CD4-positive, CD25-positive, alpha-beta regulatory T cell (primary cell): ENCODE results near the gene IGFBP2. TPM values are rescaled to one million over a fixed set of nuclear protein-coding genes. Genes with fewer than 3 reads are reported as not detected.
A peak's percentile ranks its signal among the peaks of the same experiment; 100 is the strongest.

Experiments
- ATAC-seq, 2 donors: fragments of 150-1000 bp; cut with Tn5 transposase; one replicate each; pipeline ENCODE4 v1.10.0; 2021; ENCODE audit warnings: low read depth in 2 of 2, moderate number of reproducible peaks in 2 of 2, moderate library complexity in 1 of 2
- DNase-seq, 3 donors: peaks; one replicate each; pipeline versions ENCODE4 v3.0.0 to v3.0.0-alpha.2; 2012 to 2022; ENCODE audit warnings: mixed read lengths in 1 of 3
- H3K27ac ChIP-seq: one replicate; pipeline ENCODE4 v1.7.0; 2013; ENCODE audit warnings: mild to moderate bottlenecking, low read length; ENCODE audit not compliant: insufficient read depth, poor library complexity, severe bottlenecking
- H3K27me3 ChIP-seq: one replicate; pipeline ENCODE4 v1.7.0; 2013; ENCODE audit warnings: low read length; ENCODE audit not compliant: control insufficient read depth, insufficient read depth
- H3K36me3 ChIP-seq: one replicate; pipeline ENCODE4 v1.7.0; 2013; ENCODE audit warnings: mild to moderate bottlenecking, low read length, moderate library complexity; ENCODE audit not compliant: control insufficient read depth, insufficient read depth
- H3K4me1 ChIP-seq: 2 replicates; pipeline ENCODE4 v1.7.0; 2013; ENCODE audit warnings: mild to moderate bottlenecking, low read length; ENCODE audit not compliant: insufficient read depth, control insufficient read depth, poor library complexity, severe bottlenecking
- H3K4me3 ChIP-seq: one replicate; pipeline ENCODE4 v1.7.0; 2013; ENCODE audit warnings: low read depth, mild to moderate bottlenecking, low read length, moderate library complexity
- H3K9me3 ChIP-seq, 2 experiments: 1 replicate in 1 of 2; 2 replicates in 1 of 2; pipeline ENCODE4 v1.7.0; 2013; ENCODE audit warnings: low read length in 2 of 2, mild to moderate bottlenecking in 1 of 2, moderate library complexity in 1 of 2; ENCODE audit not compliant: control insufficient read depth in 2 of 2
- H3K27ac Mint-ChIP-seq, 3 donors: one replicate each; pipeline ENCODE4 v1.8.0; 2020 to 2022; ENCODE audit warnings: mild to moderate bottlenecking in 3 of 3, mixed read lengths in 3 of 3, moderate library complexity in 2 of 3
- H3K27me3 Mint-ChIP-seq: one replicate; pipeline ENCODE4 v1.8.0; 2022; ENCODE audit warnings: mild to moderate bottlenecking, mixed read lengths
- H3K36me3 Mint-ChIP-seq: one replicate; pipeline ENCODE4 v1.8.0; 2020; ENCODE audit warnings: mixed read lengths
- H3K4me1 Mint-ChIP-seq, 4 donors: one replicate each; pipeline ENCODE4 v1.8.0; 2020 to 2022; ENCODE audit warnings: mixed read lengths in 4 of 4, mild to moderate bottlenecking in 1 of 4
- H3K4me3 Mint-ChIP-seq, 4 donors: one replicate each; pipeline ENCODE4 v1.8.0; 2020 to 2022; ENCODE audit warnings: mild to moderate bottlenecking in 4 of 4, mixed read lengths in 4 of 4, moderate library complexity in 3 of 4
- H3K9me3 Mint-ChIP-seq, 7 donors: one replicate each; pipeline ENCODE4 v1.8.0; 2020 to 2022; ENCODE audit warnings: mixed read lengths in 7 of 7, mild to moderate bottlenecking in 3 of 7, moderate library complexity in 2 of 7
- polyA plus RNA-seq, 4 donors: library from polyadenylated mRNA; unstranded; fragments of 300-500 nt; fragmentation: Illumina TruSeq; gene quantifications; one replicate each; pipeline ENCODE4 v1.2.3, GENCODE V29; 2021
- total RNA-seq: library from RNA; stranded (reverse); gene quantifications from one replicate; pipeline ENCODE4 v1.2.3, GENCODE V29; 2022

The IGFBP2 gene
- total and polyA plus RNA-seq, 5 donors from 2014 or later, result not detected

- H3K4me3 Mint-ChIP-seq, result no peak overlapping the region
- no peaks in the 10 kb centered on the region for H3K9me3 ChIP-seq
- H3K27me3 Mint-ChIP-seq, result peaks cover 21% of the 10 kb centered on the region
- peak overlapping the region in 1 of 3 donors; percentile 61 for H3K27ac Mint-ChIP-seq
- H3K4me3 ChIP-seq, result no peak overlapping the region
- H3K9me3 Mint-ChIP-seq, result peaks cover 0 to 2% (median 0%) of the 10 kb centered on the region in 7 donors
- H3K27me3 ChIP-seq, result peaks cover 3% of the 10 kb centered on the region
- no peak overlapping the region for H3K27ac ChIP-seq
- H3K36me3 ChIP-seq, result no peaks in the 10 kb centered on the region
- ATAC-seq (no peak), DNase-seq (no peak)
- peaks cover 0 to 9% (median 3%) of the 10 kb centered on the region in 4 donors for H3K4me1 Mint-ChIP-seq
- H3K4me1 ChIP-seq, result peaks cover 6% of the 10 kb centered on the region
- no peaks in the 10 kb centered on the region for H3K36me3 Mint-ChIP-seq
These were observed 29.4 kb upstream of the IGFBP2 start for GRCh38 chr2:216603884-216604245.

DNA sequence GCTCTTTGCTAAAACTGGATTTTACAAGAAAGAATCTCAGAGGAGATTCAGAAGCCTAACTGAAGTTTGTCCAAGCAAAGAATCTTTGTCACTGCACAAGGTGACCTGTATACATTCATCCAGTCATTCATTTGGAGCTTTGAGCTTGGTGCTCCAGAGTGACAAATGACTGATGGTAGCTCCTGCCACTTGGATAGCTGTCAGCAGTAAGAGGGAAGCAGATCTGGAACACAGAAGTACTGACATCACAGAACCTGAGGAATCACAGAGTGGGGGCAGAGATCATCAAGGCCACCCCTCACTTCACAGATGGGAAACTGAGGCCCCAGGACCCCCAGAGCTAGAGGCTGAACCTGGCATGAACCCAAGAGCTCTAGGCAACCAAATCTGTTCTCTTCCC is 28.8 kb upstream of the IGFBP2 start:
- Histone ChIP-seq H3K4me1 (peaks cover 6% of the 10 kb centered on the region), H3K36me3 (no peaks in the 10 kb centered on the region), H3K9me3 (no peaks in the 10 kb centered on the region), H3K27ac (no peak overlapping the region), H3K27me3 (peaks cover 3% of the 10 kb centered on the region), H3K4me3 (no peak overlapping the region)
- peaks cover 0 to 2% (median 0%) of the 10 kb centered on the region in 7 donors for H3K9me3 Mint-ChIP-seq
- H3K4me1 Mint-ChIP-seq, result peaks cover 0 to 9% (median 3%) of the 10 kb centered on the region in 4 donors
- DNase-seq (no peak), ATAC-seq (no peak)
- peaks cover 15% of the 10 kb centered on the region for H3K27me3 Mint-ChIP-seq
- no peak overlapping the region for H3K4me3 Mint-ChIP-seq
- no peaks in the 10 kb centered on the region for H3K36me3 Mint-ChIP-seq
- no peak overlapping the region for H3K27ac Mint-ChIP-seq

DNA sequence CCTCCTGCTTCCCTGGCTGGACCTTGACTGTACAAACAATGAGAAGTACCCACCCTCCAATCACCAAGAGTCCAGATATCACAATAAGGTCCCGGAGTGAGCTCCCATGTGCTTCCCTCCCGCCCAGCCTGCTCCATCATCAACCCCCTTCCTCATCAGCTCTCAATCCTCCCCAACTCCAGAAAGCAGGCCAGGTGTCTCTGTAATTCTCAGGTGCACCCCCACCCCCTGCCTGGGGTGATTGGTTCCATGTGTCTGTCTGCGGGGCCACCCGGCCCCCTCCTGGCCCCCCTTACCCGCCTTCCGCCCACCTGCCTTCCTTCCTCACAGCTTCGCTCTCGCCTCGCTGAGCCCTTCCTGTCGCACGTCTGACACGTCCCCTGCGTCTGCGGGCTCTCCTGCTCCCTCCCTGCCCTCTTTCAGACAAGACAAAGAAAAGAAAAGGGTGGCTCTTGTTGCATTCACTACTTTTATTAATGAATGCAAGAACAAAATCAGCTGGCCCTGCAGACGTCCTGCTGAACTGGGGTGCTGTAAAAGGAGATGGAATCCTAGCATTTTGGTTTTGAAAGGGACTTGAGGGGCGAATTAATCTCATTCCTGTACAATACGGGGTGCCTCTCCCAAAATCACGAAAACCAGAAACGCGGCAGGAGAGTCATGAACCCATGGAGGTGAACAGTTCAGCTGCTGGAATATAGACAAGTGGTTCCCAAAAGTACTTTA is 26.5 kb upstream of the IGFBP2 start:
- Mint-ChIP-seq H3K4me3 (peak overlapping the region in 2 of 4 donors; percentile 50 to 70), H3K27ac (no peak overlapping the region), H3K9me3 (peaks cover 0 to 2% (median 0%) of the 10 kb centered on the region in 7 donors), H3K27me3 (peaks cover 4% of the 10 kb centered on the region), H3K4me1 (peaks cover 0 to 9% (median 3%) of the 10 kb centered on the region in 4 donors), H3K36me3 (no peaks in the 10 kb centered on the region)
- Histone ChIP-seq H3K27ac (no peak overlapping the region), H3K36me3 (no peaks in the 10 kb centered on the region), H3K4me3 (no peak overlapping the region), H3K4me1 (peaks cover 6% of the 10 kb centered on the region), H3K27me3 (peaks cover 3% of the 10 kb centered on the region), H3K9me3 (no peaks in the 10 kb centered on the region)
- ATAC-seq, result peak; percentile 37 to 52
- peak in 1 of 3 donors; percentile 48 for DNase-seq

DNA sequence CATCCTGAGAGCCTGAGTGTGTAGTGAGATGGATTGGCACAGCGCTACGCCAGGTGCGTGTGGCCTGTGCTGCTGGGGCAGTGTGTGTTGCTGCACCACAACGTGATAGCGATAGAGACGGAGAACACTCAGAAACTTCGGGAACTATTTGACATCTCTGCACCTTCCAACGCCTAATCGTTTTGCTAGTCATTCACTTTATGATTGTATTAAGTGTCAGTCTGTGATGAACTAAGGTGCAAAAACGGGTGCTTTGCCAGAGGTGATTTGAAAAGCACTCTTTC is 26.0 kb upstream of the IGFBP2 start:
- no peak overlapping the region for H3K27ac ChIP-seq
- H3K36me3 ChIP-seq, result no peaks in the 10 kb centered on the region
- ATAC-seq, result no peak
- H3K9me3 Mint-ChIP-seq, result peaks cover 0 to 2% (median 0%) of the 10 kb centered on the region in 7 donors
- H3K36me3 Mint-ChIP-seq, result no peaks in the 10 kb centered on the region
- DNase-seq, result no peak
- H3K27me3 ChIP-seq, result peaks cover 3% of the 10 kb centered on the region
- peaks cover 0 to 9% (median 3%) of the 10 kb centered on the region in 4 donors for H3K4me1 Mint-ChIP-seq
- peaks cover 6% of the 10 kb centered on the region for H3K4me1 ChIP-seq
- H3K4me3 ChIP-seq, result no peak overlapping the region
- H3K9me3 ChIP-seq, result no peaks in the 10 kb centered on the region
- no peak overlapping the region for H3K4me3 Mint-ChIP-seq
- no peak overlapping the region for H3K27ac Mint-ChIP-seq
- peaks cover 4% of the 10 kb centered on the region for H3K27me3 Mint-ChIP-seq

- Mint-ChIP-seq H3K4me3 (no peak overlapping the region), H3K36me3 (no peaks in the 10 kb centered on the region), H3K27ac (no peak overlapping the region), H3K4me1 (peaks cover 0 to 9% (median 3%) of the 10 kb centered on the region in 4 donors), H3K9me3 (peaks cover 0 to 2% (median 0%) of the 10 kb centered on the region in 7 donors), H3K27me3 (peaks cover 4% of the 10 kb centered on the region)
- DNase-seq, result no peak
- ATAC-seq, result no peak
- no peak overlapping the region for H3K27ac ChIP-seq
- peaks cover 3% of the 10 kb centered on the region for H3K27me3 ChIP-seq
- H3K4me1 ChIP-seq, result peaks cover 6% of the 10 kb centered on the region
- H3K4me3 ChIP-seq, result no peak overlapping the region
- H3K36me3 ChIP-seq, result no peaks in the 10 kb centered on the region
- no peaks in the 10 kb centered on the region for H3K9me3 ChIP-seq
These were observed 24.7 kb upstream of the IGFBP2 start for GRCh38 chr2:216608525-216608924.

DNA sequence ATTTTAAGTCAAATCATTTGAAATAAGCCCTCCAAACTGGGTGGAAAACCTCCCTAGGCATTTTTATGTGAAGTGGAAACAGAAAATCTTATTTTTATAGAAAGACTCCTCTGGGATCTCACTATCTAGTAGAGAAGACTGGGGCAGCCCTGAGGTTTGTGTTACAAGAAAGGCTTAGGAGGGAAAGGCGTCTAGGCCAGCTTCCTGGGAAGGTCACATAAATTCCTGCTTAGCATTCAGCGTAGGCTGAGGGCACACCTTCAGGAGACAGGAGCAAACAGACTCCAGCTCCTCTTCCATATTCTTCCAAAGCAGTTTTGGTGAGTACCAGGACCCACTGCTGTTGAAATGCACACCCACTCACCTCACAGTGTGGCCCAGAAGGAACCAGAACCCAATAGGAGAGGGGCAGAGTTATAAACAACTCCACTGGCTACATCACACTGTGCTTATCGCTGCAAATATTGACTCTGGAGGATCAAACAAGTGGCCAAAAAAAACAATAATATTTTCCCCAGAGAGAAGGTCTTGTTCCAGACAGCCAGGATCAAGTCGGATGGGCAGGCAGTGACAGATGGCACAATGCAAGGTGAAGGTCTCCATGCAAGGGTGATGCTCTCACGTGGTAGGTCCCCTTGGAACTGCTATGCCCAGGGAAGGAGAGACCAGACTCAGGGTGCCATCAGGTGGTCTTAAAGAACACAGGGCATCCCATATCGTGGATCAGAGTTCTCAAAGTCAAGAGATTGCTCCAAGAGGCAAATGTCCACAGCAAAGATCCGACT is 17.7 kb upstream of the IGFBP2 start:
- H3K9me3 Mint-ChIP-seq, result no peaks in the 10 kb centered on the region
- no peak overlapping the region for H3K27ac ChIP-seq
- no peak overlapping the region for H3K4me3 Mint-ChIP-seq
- H3K27ac Mint-ChIP-seq, result no peak overlapping the region
- no peaks in the 10 kb centered on the region for H3K9me3 ChIP-seq
- H3K4me1 Mint-ChIP-seq, result no peaks in the 10 kb centered on the region
- ATAC-seq, result no peak
- H3K27me3 Mint-ChIP-seq, result peaks cover 8% of the 10 kb centered on the region
- no peak overlapping the region for H3K4me3 ChIP-seq
- H3K4me1 ChIP-seq, result no peaks in the 10 kb centered on the region
- H3K36me3 ChIP-seq, result no peaks in the 10 kb centered on the region
- DNase-seq, result no peak
- H3K36me3 Mint-ChIP-seq, result no peaks in the 10 kb centered on the region
- H3K27me3 ChIP-seq, result no peaks in the 10 kb centered on the region

DNA sequence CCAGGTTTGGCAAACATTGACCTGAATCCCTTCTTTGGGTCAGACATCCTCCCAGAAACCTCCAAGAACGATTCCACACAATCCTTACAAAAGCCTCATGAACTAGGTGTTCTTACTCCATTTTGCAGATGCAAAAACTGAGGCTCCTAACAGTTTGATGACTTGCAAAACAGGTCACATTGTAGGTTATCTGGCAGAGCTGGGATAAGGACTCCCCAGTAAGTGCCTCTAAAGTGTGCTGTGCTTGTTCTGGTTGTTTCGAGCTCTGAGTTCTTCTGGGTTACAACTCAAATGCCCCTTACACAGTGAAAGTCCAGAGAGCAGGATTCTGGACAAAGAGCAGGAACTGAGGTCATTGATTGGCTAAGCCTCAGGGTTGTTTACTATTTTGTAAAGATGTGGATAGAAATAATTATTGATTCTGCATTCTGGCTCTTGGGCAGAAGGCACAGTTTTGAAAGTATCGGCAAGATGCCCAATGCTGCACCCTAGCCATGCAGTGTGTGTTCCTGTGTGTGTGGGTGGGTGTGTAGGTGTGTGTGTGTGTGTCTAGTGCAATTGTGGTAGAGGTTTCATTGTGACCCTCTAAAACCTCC is 17.0 kb upstream of the IGFBP2 start:
- no peak overlapping the region for H3K4me3 ChIP-seq
- no peaks in the 10 kb centered on the region for H3K4me1 Mint-ChIP-seq
- no peak for ATAC-seq
- H3K4me1 ChIP-seq, result no peaks in the 10 kb centered on the region
- H3K27me3 ChIP-seq, result no peaks in the 10 kb centered on the region
- no peaks in the 10 kb centered on the region for H3K9me3 Mint-ChIP-seq
- no peaks in the 10 kb centered on the region for H3K36me3 ChIP-seq
- H3K27ac Mint-ChIP-seq, result no peak overlapping the region
- no peak overlapping the region for H3K4me3 Mint-ChIP-seq
- no peaks in the 10 kb centered on the region for H3K36me3 Mint-ChIP-seq
- H3K9me3 ChIP-seq, result no peaks in the 10 kb centered on the region
- DNase-seq, result no peak
- H3K27ac ChIP-seq, result no peak overlapping the region
- H3K27me3 Mint-ChIP-seq, result peaks cover 8% of the 10 kb centered on the region
